BLaER1 treated with 17β-estradiol and CSF1 and Interleukin-3, amounts not matched to agents 10 nM and 100 nM (cell line): ENCODE measurements around the gene ZNF212.

Source experiments
- H3K27ac ChIP-seq, 11 experiments: shearing (Covaris generic); formaldehyde crosslinking; 2 replicates each; pipeline ENCODE4 v1.8.1; 2022
- H3K27me3 ChIP-seq, 11 experiments: shearing (Covaris generic); formaldehyde crosslinking; 2 replicates each; pipeline ENCODE4 v1.8.1; 2022
- H3K36me3 ChIP-seq, 11 experiments: shearing (Covaris generic); formaldehyde crosslinking; 2 replicates each; pipeline ENCODE4 v1.8.1; 2022
- H3K4me1 ChIP-seq, 10 experiments: shearing (Covaris generic); formaldehyde crosslinking; 2 replicates each; pipeline ENCODE4 v1.8.1; 2022
- H3K4me2 ChIP-seq, 11 experiments: shearing (Covaris generic); formaldehyde crosslinking; 2 replicates each; pipeline ENCODE4 v1.8.1; 2022
- H3K4me3 ChIP-seq, 10 experiments: shearing (Covaris generic); formaldehyde crosslinking; 2 replicates each; pipeline ENCODE4 v1.8.1; 2022
- H3K9ac ChIP-seq, 11 experiments: shearing (Covaris generic); formaldehyde crosslinking; 2 replicates each; pipeline ENCODE4 v1.8.1; 2022
- H3K9me3 ChIP-seq, 11 experiments: shearing (Covaris generic); formaldehyde crosslinking; replicated peaks in 1 of 11; 2 replicates each; pipeline ENCODE4 v1.8.1; 2022
- H4K20me1 ChIP-seq, 11 experiments: shearing (Covaris generic); formaldehyde crosslinking; 2 replicates each; pipeline ENCODE4 v1.8.1; 2022
- Cebpa-rat ChIP-seq, 11 experiments: shearing (Covaris generic); IDR thresholded peaks; 2 replicates each; pipeline ENCODE4 v1.8.1; 2022

ZNF212 gene

DNA sequence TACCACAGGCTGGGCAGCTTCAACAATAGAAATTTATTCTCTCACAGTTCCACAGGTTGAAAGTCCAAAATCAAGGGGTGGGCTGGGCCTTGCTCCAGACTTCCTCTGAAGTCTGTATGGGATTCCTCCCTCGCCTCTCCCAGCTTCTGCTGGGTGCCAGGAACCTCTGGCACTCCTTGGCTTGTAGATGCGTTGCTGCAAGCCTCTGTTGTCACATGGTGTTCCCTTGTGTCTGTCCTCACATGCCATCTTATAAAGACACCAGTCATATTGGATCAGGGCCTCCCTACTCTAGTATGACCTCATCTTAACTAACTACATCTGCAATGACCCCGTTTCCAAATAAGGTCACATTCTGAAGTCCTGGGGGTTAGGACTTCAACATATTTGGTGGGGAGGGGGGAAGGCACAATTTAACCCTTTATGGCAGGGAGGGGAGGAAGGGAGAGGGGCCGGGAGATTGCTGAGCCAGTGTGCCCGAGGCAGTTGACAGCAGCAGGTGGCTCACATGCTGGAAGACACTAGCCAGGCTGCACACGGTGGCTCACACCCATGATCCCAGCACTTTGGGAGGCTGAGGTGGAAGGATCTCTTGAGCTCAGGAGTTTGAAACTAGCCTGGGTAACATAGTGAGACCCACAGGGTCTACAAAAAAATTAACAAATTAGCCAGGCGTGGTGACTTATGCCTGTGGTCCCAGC is 25.3 kb upstream of the ZNF212 start:
- H3K27ac ChIP-seq, result no peak overlapping the region
- TF ChIP-seq Cebpa-rat (IDR thresholded peaks at IDR 0.05), result no peak
- no peak overlapping the region for H3K4me3 ChIP-seq
- no peaks in the 10 kb centered on the region for H3K27me3 ChIP-seq
- peaks cover 100% of the 10 kb centered on the region in 11 experiments for H3K36me3 ChIP-seq
- H3K4me1 ChIP-seq, result no peaks in the 10 kb centered on the region
- no peaks in the 10 kb centered on the region for H3K9me3 ChIP-seq
- H3K4me2 ChIP-seq, result no peak overlapping the region
- H4K20me1 ChIP-seq, result peaks cover 0 to 80% (median 26%) of the 10 kb centered on the region in 11 experiments; a peak in 14 of 22 replicates
- no peak overlapping the region for H3K9ac ChIP-seq

GRCh38 chr7:149216402-149216801 is 23.0 kb upstream of the ZNF212 start:
- peaks cover 0 to 8% (median 0%) of the 10 kb centered on the region in 10 experiments; a peak in 1 of 20 replicates for H3K4me1 ChIP-seq

DNA sequence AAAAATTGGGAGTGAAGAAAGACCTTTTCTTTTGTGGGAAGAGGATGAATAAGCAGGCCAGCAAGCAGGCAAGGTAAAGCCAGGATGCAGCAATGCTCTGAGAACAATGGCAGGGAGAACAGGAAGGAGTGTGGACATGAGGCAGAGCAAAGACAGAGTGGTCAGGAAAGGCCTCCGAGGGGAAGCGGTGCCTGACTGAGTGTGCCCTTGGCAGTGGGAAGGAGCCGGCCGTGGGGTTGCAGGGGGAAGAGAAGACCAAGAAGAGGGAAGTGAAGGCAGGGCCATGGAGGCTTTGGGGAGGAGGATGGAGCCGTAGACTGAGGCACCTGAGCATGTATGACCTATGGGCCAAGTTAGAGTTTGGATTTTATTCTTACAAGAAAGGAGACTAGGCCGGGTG is 21.9 kb upstream of the ZNF212 start:
- no peaks in the 10 kb centered on the region for H3K9me3 ChIP-seq
- H3K27me3 ChIP-seq, result no peaks in the 10 kb centered on the region
- peaks cover 0 to 8% (median 0%) of the 10 kb centered on the region in 10 experiments; a peak in 1 of 20 replicates for H3K4me1 ChIP-seq
- H3K9ac ChIP-seq, result no peak overlapping the region
- H3K4me2 ChIP-seq, result no peak overlapping the region
- TF ChIP-seq Cebpa-rat (IDR thresholded peaks at IDR 0.05), result no peak
- peaks cover 86 to 99% (median 97%) of the 10 kb centered on the region in 11 experiments for H3K36me3 ChIP-seq
- H3K27ac ChIP-seq, result no peak overlapping the region
- peaks cover 0 to 77% (median 21%) of the 10 kb centered on the region in 11 experiments; a peak in 11 of 22 replicates for H4K20me1 ChIP-seq
- no peak overlapping the region for H3K4me3 ChIP-seq

More at GRCh38 chr7:149216402-149216801, 23.0 kb upstream of the ZNF212 start:
- Histone ChIP-seq H3K4me3 (no peak overlapping the region), H3K36me3 (peaks cover 94 to 100% (median 100%) of the 10 kb centered on the region in 11 experiments), H3K9me3 (no peaks in the 10 kb centered on the region), H3K9ac (no peak overlapping the region), H4K20me1 (peaks cover 0 to 79% (median 19%) of the 10 kb centered on the region in 11 experiments; a peak in 11 of 22 replicates), H3K27me3 (no peaks in the 10 kb centered on the region), H3K27ac (no peak overlapping the region), H3K4me2 (no peak overlapping the region)
- no peak for TF ChIP-seq Cebpa-rat (IDR thresholded peaks at IDR 0.05)

- no peak for TF ChIP-seq Cebpa-rat (IDR thresholded peaks at IDR 0.05)
- no peak overlapping the region for H3K4me2 ChIP-seq
- H3K4me3 ChIP-seq, result no peak overlapping the region
- peaks cover 0 to 75% (median 23%) of the 10 kb centered on the region in 11 experiments; a peak in 11 of 22 replicates for H4K20me1 ChIP-seq
- H3K27ac ChIP-seq, result no peak overlapping the region
- no peaks in the 10 kb centered on the region for H3K9me3 ChIP-seq
- H3K27me3 ChIP-seq, result no peaks in the 10 kb centered on the region
- H3K9ac ChIP-seq, result no peak overlapping the region
- peaks cover 0 to 8% (median 0%) of the 10 kb centered on the region in 10 experiments; a peak in 1 of 20 replicates for H3K4me1 ChIP-seq
- H3K36me3 ChIP-seq, result peaks cover 84 to 98% (median 96%) of the 10 kb centered on the region in 11 experiments
Observed at GRCh38 chr7:149218469-149219420, 20.7 kb upstream of the ZNF212 start.

DNA sequence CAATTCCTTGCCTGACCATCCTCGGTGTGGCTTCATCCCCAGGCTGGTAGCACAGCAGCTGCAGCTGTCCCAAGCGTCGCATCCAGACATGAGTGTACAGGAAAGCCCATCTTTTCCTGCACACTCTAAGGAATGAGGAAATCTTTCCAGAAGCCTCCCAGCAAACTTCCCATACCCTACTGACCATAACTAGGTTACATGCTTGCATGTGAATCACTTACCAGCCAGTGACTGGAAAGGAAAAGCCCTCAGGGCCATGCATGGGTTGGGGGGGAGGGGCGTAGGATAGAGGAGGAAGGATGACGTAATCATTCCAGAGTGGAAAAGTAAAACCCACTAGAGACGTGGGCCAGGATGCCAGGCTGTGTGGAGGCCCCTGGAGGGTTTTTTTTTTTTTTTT is 18.9 kb upstream of the ZNF212 start:
- peaks cover 0 to 81% (median 30%) of the 10 kb centered on the region in 11 experiments; a peak in 13 of 22 replicates for H4K20me1 ChIP-seq
- peaks cover 81 to 96% (median 93%) of the 10 kb centered on the region in 11 experiments for H3K36me3 ChIP-seq
- peaks cover 0 to 8% (median 0%) of the 10 kb centered on the region in 10 experiments; a peak in 1 of 20 replicates for H3K4me1 ChIP-seq
- TF ChIP-seq Cebpa-rat (IDR thresholded peaks at IDR 0.05), result no peak
- H3K4me2 ChIP-seq, result no peak overlapping the region
- H3K4me3 ChIP-seq, result no peak overlapping the region
- H3K27ac ChIP-seq, result no peak overlapping the region
- H3K9ac ChIP-seq, result no peak overlapping the region
- H3K9me3 ChIP-seq, result no peaks in the 10 kb centered on the region
- no peaks in the 10 kb centered on the region for H3K27me3 ChIP-seq

DNA sequence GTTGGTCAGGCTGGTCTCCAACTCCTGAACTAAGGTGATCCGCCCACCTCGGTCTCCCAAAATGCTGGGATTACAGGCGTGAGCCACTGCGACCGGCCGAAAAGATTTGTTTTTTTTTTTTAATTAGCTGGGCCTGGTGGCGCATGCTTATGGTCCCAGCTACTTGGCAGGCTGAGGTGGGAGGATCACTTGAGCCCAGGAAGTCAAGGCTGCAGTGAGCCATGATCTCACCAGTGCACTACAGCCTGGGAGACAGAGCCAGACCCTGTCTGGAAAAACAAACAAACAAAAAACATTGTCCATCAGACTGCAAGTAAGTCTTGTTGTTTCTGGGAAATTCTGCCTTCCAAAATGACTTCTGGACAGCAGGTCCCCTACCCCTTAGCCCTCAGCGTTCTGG is 16.3 kb upstream of the ZNF212 start:
- peaks cover 0 to 11% (median 1%) of the 10 kb centered on the region in 10 experiments; a peak in 8 of 20 replicates for H3K4me1 ChIP-seq
- peaks cover 59 to 87% (median 82%) of the 10 kb centered on the region in 11 experiments for H3K36me3 ChIP-seq
- peaks cover 0 to 59% (median 23%) of the 10 kb centered on the region in 11 experiments; a peak in 11 of 22 replicates for H4K20me1 ChIP-seq
- no peaks in the 10 kb centered on the region for H3K9me3 ChIP-seq
- TF ChIP-seq Cebpa-rat (IDR thresholded peaks at IDR 0.05), result no peak
- H3K4me2 ChIP-seq, result no peak overlapping the region
- H3K27me3 ChIP-seq, result no peaks in the 10 kb centered on the region
- H3K9ac ChIP-seq, result no peak overlapping the region
- no peak overlapping the region for H3K27ac ChIP-seq
- no peak overlapping the region for H3K4me3 ChIP-seq

DNA sequence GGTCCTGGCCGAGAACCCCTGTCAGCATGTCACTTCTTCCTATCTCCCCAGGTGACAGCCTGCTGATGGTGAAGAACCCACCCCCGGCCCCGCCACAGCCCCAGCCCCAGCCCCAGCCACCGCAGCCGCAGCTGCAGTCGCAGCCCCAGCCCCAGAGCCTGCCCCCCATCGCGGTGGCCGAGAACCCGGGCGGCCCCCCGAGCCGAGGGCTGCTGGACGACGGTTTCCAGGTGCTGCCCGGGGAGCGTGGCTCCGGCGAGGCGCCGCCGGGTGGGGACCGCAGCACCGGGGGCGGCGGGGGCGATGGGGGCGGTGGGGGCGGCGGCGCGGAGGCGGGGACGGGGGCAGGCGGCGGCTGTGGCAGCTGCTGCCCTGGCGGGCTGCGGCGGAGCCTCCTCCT is 15.7 kb upstream of the ZNF212 start:
- peaks cover 0 to 53% (median 17%) of the 10 kb centered on the region in 11 experiments; a peak in 11 of 22 replicates for H4K20me1 ChIP-seq
- no peaks in the 10 kb centered on the region for H3K27me3 ChIP-seq
- no peak overlapping the region for H3K4me3 ChIP-seq
- peaks cover 0 to 16% (median 7%) of the 10 kb centered on the region in 10 experiments; a peak in 12 of 20 replicates for H3K4me1 ChIP-seq
- H3K36me3 ChIP-seq, result peaks cover 53 to 81% (median 77%) of the 10 kb centered on the region in 11 experiments
- no peak overlapping the region for H3K9ac ChIP-seq
- H3K27ac ChIP-seq, result no peak overlapping the region
- no peak for TF ChIP-seq Cebpa-rat (IDR thresholded peaks at IDR 0.05)
- H3K9me3 ChIP-seq, result no peaks in the 10 kb centered on the region
- H3K4me2 ChIP-seq, result no peak overlapping the region

GRCh38 chr7:149224352-149224751 is 15.1 kb upstream of the ZNF212 start:
- Histone ChIP-seq H3K27me3 (no peaks in the 10 kb centered on the region), H3K9me3 (no peaks in the 10 kb centered on the region), H3K4me1 (peaks cover 0 to 21% (median 13%) of the 10 kb centered on the region in 10 experiments; a peak in 17 of 20 replicates), H3K9ac (no peak overlapping the region), H3K36me3 (peaks cover 47 to 75% (median 71%) of the 10 kb centered on the region in 11 experiments), H3K4me3 (no peak overlapping the region), H3K27ac (no peak overlapping the region), H3K4me2 (no peak overlapping the region), H4K20me1 (peaks cover 0 to 47% (median 14%) of the 10 kb centered on the region in 11 experiments; a peak in 10 of 22 replicates)
- TF ChIP-seq Cebpa-rat (IDR thresholded peaks at IDR 0.05), result no peak
